B cell (primary cell): ENCODE measurements around the gene ABHD16A. TPM values are rescaled to one million over a fixed set of nuclear protein-coding genes. Genes with fewer than 3 reads are reported as not detected.

Experiments used
- ATAC-seq: fragments of 200-7000 bp; cut with Tn5 transposase; one replicate; pipeline ENCODE4 v1.10.0; 2021; ENCODE audit warnings: low read depth, mild to moderate bottlenecking, moderate number of reproducible peaks, moderate library complexity
- CTCF ChIA-PET: fragments of 350-600 bp; sonication (Branson Sonifier 250); formaldehyde crosslinking; loops from one replicate; lab custom pipeline; 2021; ENCODE audit warnings: antibody characterized with exemption, inconsistent platforms; lab: Charles Lee
- POLR2A ChIA-PET: fragments of 350-600 bp; sonication (Branson Sonifier 250); formaldehyde crosslinking; loops from one replicate; lab custom pipeline; 2021; ENCODE audit warnings: antibody characterized with exemption; lab: Charles Lee
- DNase-seq: peaks from one replicate; pipeline ENCODE4 v3.0.0; 2013
- H2AFZ ChIP-seq: 2 replicates; pipeline ENCODE4 v1.6.1; 2012; ENCODE audit warnings: mild to moderate bottlenecking, low read depth, low read length; ENCODE audit not compliant: insufficient read depth, poor library complexity, severe bottlenecking
- H3K27ac ChIP-seq, 2 donors: 1 replicate in 1 of 2; 2 replicates in 1 of 2; pipeline ENCODE4 v1.5.1; 2012 to 2013; ENCODE audit warnings: low read length in 2 of 2, mild to moderate bottlenecking in 2 of 2, moderate library complexity in 1 of 2
- H3K27me3 ChIP-seq, 4 experiments: fragments of 200-600 bp in 1 of 4; sonication (generic) in 1 of 4; replicated peaks in 1 of 4; 1 replicate in 2 of 4; 2 replicates in 2 of 4; pipeline versions ENCODE4 v1.6.1 to v1.7.0; 2013 to 2016; ENCODE audit warnings: low read length in 3 of 4, mild to moderate bottlenecking in 2 of 4, mixed read lengths in 1 of 4, moderate library complexity in 1 of 4; ENCODE audit not compliant: insufficient read depth in 4 of 4, control insufficient read depth in 3 of 4; ENCODE audit errors: control extremely low read depth in 1 of 4
- H3K36me3 ChIP-seq, 2 experiments: replicated peaks in 1 of 2; 1 replicate in 1 of 2; 2 replicates in 1 of 2; pipeline versions ENCODE4 v1.6.1 to v1.7.1; 2013; ENCODE audit warnings: low read length in 1 of 2; ENCODE audit not compliant: insufficient read depth in 2 of 2, control insufficient read depth in 1 of 2; ENCODE audit errors: control extremely low read depth in 1 of 2, extremely low read depth in 1 of 2
- H3K4me1 ChIP-seq, 2 donors: fragments of 200-600 bp in 1 of 2; sonication (generic) in 1 of 2; 1 replicate in 1 of 2; 2 replicates in 1 of 2; pipeline versions ENCODE4 v1.5.1 to v1.6.1; 2013 to 2017; ENCODE audit warnings: low read length in 2 of 2; ENCODE audit not compliant: control insufficient read depth in 2 of 2, insufficient read depth in 2 of 2
- H3K4me2 ChIP-seq: replicated peaks from 2 replicates; pipeline ENCODE3; 2012; ENCODE audit warnings: mild to moderate bottlenecking, low read depth, low read length; ENCODE audit not compliant: poor library complexity, severe bottlenecking
- H3K4me3 ChIP-seq, 5 experiments: fragments of 200-600 bp in 1 of 5; sonication (generic) in 1 of 5; 1 replicate in 3 of 5; 2 replicates in 2 of 5; pipeline versions ENCODE4 v1.5.1 to v1.7.0; 2011 to 2016; ENCODE audit warnings: low read length in 4 of 5, mild to moderate bottlenecking in 4 of 5, low read depth in 2 of 5, control low read depth in 1 of 5, moderate library complexity in 1 of 5; ENCODE audit not compliant: insufficient read depth in 1 of 5; ENCODE audit errors: control extremely low read depth in 1 of 5, extremely low read depth in 1 of 5
- H3K79me2 ChIP-seq: fragments of 200-600 bp; sonication (generic); one replicate; pipeline ENCODE4 v1.6.0; 2016; ENCODE audit warnings: low read length; ENCODE audit not compliant: control insufficient read depth, insufficient read depth
- H3K9ac ChIP-seq: fragments of 200-600 bp; sonication (generic); 2 replicates; pipeline ENCODE4 v1.6.1; 2017; ENCODE audit warnings: mild to moderate bottlenecking, low read length, moderate library complexity
- H3K9me3 ChIP-seq, 3 donors: one replicate each; pipeline versions ENCODE4 v1.6.1 to v1.7.1; 2013; ENCODE audit warnings: low read length in 2 of 3; ENCODE audit not compliant: control insufficient read depth in 2 of 3, insufficient read depth in 1 of 3; ENCODE audit errors: control extremely low read depth in 1 of 3
- H4K20me1 ChIP-seq: 2 replicates; pipeline ENCODE4 v1.6.0; 2012; ENCODE audit warnings: mild to moderate bottlenecking, low read length; ENCODE audit not compliant: insufficient read depth, control insufficient read depth, poor library complexity, severe bottlenecking
- H3K27ac Mint-ChIP-seq: one replicate; pipeline ENCODE4 v1.8.0; 2021; ENCODE audit warnings: mixed read lengths
- H3K27me3 Mint-ChIP-seq: one replicate; pipeline ENCODE4 v1.8.0; 2021; ENCODE audit warnings: mixed read lengths
- H3K4me1 Mint-ChIP-seq: one replicate; pipeline ENCODE4 v1.8.0; 2021; ENCODE audit warnings: mixed read lengths
- H3K4me3 Mint-ChIP-seq: one replicate; pipeline ENCODE4 v1.8.0; 2021; ENCODE audit warnings: mixed read lengths
- H3K9me3 Mint-ChIP-seq: one replicate; pipeline ENCODE4 v1.8.0; 2022; ENCODE audit warnings: mixed read lengths; ENCODE audit not compliant: insufficient read depth
- EZH2 ChIP-seq: IDR thresholded peaks from 2 replicates; pipeline ENCODE4 v1.6.1; 2012; ENCODE audit warnings: borderline replicate concordance, low read depth, mild to moderate bottlenecking, moderate library complexity, low read length; ENCODE audit not compliant: insufficient read depth, poor library complexity, severe bottlenecking
- WGBS: methylation state at CpG from one replicate; pipeline ENCODE4 v1.1.5; 2013; ENCODE audit warnings: missing lambda C conversion rate; ENCODE audit not compliant: insufficient coverage; 5-methylcytosine and 5-hydroxymethylcytosine counted together
- intact Hi-C: fragments of 100-400 bp; cut with micrococcal nuclease; formaldehyde crosslinking; loops from one replicate; pipeline ENCODE4 v1.10.0; 2022
- polyA plus RNA-seq: library from polyadenylated mRNA; depleted of rRNA; stranded (reverse); fragments of >200 nt; gene quantifications from 2 replicates; pipeline ENCODE4 v1.2.3, GENCODE V29; 2012
- total RNA-seq, 2 donors: library from RNA; stranded (reverse); fragments of 120-200 nt in 1 of 2; gene quantifications; 1 replicate in 1 of 2; 2 replicates in 1 of 2; pipeline versions ENCODE4 v1.2.3 to v1.2.4, GENCODE V29; 2013 to 2022
- TF ChIP-seq, protein P1 (sequence below): fragments of 200-600 bp; IDR thresholded peaks from one replicate; pipeline ENCODE4 v1.8.0; 2022; ENCODE audit warnings: antibody characterized with exemption, mild to moderate bottlenecking

Gene ABHD16A
- total and polyA plus RNA-seq, 2 donors (not counting 1 experiment from before 2014, with no cell fraction given) = 78.3 to 97.5 TPM

DNA sequence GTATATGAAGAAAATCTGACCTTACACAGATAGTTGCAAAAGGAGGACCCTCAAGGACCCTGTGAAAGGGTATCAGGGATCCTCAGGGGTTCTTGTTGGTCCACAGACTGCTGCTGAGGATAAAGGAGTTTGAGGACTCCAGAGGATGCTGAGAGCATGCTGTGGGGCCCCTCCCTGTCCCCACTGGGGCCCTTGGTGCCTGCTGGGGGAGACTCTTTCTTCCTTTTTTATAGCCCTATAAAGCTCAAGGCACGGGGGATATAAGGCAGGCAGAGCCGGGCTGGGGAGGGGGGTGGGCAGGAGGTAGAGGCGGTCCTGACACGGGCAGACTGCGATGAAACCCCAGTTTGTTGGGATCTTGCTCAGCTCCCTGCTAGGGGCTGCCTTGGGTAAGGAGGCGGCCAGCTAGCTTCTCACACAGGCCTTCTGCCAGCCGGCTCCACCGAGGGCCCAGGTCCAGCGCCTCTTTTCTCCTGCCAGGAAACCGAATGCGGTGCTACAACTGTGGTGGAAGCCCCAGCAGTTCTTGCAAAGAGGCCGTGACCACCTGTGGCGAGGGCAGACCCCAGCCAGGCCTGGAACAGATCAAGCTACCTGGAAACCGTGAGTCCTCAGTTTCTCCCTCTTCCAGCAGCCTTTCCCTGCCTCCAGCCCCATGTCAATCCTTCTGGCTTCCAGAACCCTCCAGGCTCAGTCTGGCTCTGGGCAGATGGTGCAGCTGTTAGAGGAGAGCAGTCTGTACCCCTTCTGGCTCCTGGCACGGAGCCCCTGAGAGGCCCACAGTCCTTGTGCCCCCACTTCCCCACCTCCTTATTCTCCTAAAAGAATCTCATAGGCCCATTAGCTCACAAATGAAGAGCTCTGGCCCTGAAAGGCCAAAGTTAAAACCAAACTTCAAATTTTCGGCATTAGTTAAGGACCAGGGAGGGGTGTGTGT lies 12.2 kb upstream of the ABHD16A start, which contains the start of gene LY6G6D:
TSS of gene LY6G6D (plus strand) at position 327 of the 937 bp plus-strand sequence. CDS start at position 335, 8 bp downstream.
- no peak within 1 kb of the TSS for H3K4me2 ChIP-seq

More for the DNA sequence above, 12.2 kb upstream of the ABHD16A start, which contains the start of gene LY6G6D:
- ChIA-PET CTCF (interaction anchor here (0.7 to 3.3 kb wide), 3 partner anchors 10 to 54 kb away, joined by 3 to 10 read pairs (median 4); no protein-coding TSS in a partner anchor), POLR2A (interaction anchor here (0.6 to 0.7 kb wide), 2 partner anchors 21 to 63 kb away, joined by 3 to 7 read pairs; partner anchors contain the start of gene BAG6)
- Histone ChIP-seq H3K36me3 (no peaks in the 10 kb centered on the region), H3K4me3 (no peak within 1 kb of the TSS), H3K4me1 (peaks cover 10 to 16% of the 10 kb centered on the region in 2 donors), H4K20me1 (no peaks in the 10 kb centered on the region), H2AFZ (no peak within 1 kb of the TSS), H3K27me3 (no peaks in the 10 kb centered on the region), H3K9ac (no peak within 1 kb of the TSS), H3K9me3 (no peaks in the 10 kb centered on the region), H3K27ac (no peak within 1 kb of the TSS), H3K79me2 (no peaks in the 10 kb centered on the region)
- peaks cover 14% of the 10 kb centered on the region for H3K4me1 Mint-ChIP-seq
- no peak within 1 kb of the TSS for H3K27ac Mint-ChIP-seq
- TF ChIP-seq, protein P1, sequence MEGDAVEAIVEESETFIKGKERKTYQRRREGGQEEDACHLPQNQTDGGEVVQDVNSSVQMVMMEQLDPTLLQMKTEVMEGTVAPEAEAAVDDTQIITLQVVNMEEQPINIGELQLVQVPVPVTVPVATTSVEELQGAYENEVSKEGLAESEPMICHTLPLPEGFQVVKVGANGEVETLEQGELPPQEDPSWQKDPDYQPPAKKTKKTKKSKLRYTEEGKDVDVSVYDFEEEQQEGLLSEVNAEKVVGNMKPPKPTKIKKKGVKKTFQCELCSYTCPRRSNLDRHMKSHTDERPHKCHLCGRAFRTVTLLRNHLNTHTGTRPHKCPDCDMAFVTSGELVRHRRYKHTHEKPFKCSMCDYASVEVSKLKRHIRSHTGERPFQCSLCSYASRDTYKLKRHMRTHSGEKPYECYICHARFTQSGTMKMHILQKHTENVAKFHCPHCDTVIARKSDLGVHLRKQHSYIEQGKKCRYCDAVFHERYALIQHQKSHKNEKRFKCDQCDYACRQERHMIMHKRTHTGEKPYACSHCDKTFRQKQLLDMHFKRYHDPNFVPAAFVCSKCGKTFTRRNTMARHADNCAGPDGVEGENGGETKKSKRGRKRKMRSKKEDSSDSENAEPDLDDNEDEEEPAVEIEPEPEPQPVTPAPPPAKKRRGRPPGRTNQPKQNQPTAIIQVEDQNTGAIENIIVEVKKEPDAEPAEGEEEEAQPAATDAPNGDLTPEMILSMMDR = no peak
- no peak for TF ChIP-seq EZH2
- no peak within 1 kb of the TSS for H3K4me3 Mint-ChIP-seq
- peaks cover 3% of the 10 kb centered on the region for H3K27me3 Mint-ChIP-seq
- WGBS = 88% methylated on average over 12 of the region's 16 CpGs
- DNase-seq (no peak), ATAC-seq (no peak)
- intact Hi-C loops = no loop called here
- H3K9me3 Mint-ChIP-seq = no peaks in the 10 kb centered on the region
